Posterior cingulate gyrus (tissue), 11 donors: ENCODE results near the gene CD99L2.

Experiments used
- DNase-seq, 10 donors: peaks; one replicate each; pipeline versions ENCODE4 v3.0.0 to v3.0.0-alpha.2; 2020 to 2021; ENCODE audit warnings: mixed read lengths in 3 of 10
- intact Hi-C: fragments of 100-400 bp; cut with DNase I; formaldehyde crosslinking; loops from one replicate; pipeline ENCODE4 v1.15.1; 2023

Gene CD99L2

GRCh38 chrX:150768132-150768485 is 130.4 kb downstream of the CD99L2 start:
- intact Hi-C loops = no loop called here
- DNase-seq = no peak

DNA sequence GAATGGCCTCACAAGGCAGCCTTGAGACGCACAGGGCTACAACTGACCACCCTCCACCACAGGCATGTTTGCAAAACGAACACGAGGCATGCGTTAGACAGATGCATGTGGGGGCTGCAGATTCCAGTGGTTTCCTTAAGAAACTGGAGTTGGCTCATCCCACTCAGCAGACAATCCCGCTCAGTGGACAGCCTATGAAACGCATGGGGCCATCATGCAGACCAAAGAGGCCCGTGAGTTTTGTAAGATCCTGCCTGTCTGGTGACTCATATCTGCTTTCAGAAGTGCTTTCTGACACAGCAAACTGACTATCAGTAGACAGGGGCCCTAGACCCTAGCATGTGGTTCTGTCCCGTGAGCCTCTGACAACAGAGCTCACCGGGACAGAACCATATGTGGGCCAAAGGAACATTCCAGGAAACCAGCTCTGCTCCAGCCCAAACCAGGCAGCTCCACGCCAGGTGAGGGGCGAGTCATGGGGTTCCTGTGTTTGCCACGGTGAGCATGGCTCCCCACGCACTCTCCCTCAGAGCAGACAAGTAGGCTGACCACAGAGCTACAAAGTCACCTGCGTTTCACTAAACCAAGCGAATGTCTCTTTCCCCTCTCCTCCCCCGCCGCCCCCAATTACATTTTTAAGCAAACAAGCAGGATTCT is 130.9 kb downstream of the CD99L2 start:
- intact Hi-C loops = no loop called here
- DNase-seq = peak in 2 of 10 donors; percentile 57 to 61

DNA sequence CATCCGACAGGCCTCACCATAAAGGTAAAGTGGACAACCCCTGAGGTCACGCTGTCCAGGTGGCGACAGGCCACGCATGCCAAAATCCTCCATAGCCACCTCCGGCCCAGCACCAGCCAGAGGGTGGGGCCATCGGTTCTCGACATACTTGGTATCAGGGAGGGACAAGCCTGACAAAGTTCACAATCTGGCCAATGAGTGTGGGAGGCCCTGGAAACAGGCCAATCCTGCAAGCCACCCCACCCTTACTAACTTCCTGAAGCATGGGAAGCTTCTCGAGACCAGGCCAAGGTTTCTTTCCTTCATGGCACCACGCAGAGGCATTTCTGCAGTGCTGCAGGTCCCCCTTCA is 131.4 kb downstream of the CD99L2 start:
- intact Hi-C loops = no loop called here
- DNase-seq = no peak

DNA sequence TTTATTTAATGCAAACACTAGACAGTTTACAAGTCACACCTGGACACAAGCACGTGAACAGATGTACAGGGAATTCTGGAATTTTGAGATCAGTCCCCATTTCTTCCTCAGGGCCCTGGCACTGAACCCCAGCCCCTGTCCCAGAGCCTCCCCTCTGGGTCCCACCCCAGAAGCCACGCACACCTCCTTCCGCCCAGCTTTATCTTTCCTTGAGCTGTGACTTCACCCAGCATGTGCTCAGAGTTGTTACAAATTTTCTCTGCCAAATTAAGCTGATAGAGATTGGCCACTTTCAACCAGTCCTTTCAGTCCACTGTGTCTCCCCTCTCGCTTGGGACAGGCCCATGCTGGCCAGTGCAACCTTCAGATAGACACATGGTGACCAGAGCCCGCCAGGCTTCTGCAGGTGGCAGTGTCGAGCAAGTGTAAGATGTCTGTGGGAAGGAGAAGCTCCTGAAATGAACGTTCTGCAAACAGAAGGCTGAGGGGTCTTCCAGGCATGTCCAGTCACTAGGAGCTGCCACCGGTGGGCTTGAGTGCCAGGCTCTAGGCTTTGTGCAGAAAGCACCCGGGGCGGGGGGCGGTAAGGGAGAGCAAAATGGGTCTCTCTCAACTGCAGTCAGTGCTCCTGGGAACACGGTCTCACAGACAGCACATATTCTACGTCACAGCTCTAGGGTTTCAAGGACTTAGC is 132.0 kb downstream of the CD99L2 start:
- intact Hi-C loops = no loop called here
- DNase-seq = peak in 1 of 10 donors; percentile 42

- intact Hi-C loops = no loop called here
- DNase-seq = peak in 1 of 10 donors; percentile 72
These were observed 132.6 kb downstream of the CD99L2 start for GRCh38 chrX:150765782-150766350.

GRCh38 chrX:150765237-150765636 is 133.2 kb downstream of the CD99L2 start:
- peak in 1 of 10 donors; percentile 63 for DNase-seq
- intact Hi-C loops = no loop called here

DNA sequence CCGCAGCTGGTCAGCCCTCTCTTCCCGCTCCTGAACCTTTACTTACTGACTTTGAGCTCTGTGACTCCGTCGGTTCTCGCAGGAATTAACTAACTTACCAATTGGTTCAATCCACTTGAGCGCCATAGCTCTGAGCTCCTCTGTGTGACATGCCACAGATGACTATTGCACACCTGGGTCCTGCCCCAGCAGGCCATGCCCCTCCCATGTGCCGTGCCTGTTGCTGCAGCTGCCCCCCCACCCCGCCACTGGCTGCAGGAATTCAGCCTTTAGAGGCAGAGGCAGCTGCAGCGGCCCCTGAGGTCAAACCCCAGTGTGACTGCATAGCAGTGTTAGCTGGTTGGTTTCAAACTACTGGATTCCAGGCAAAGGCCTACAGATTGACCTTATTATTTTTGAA is 134.7 kb downstream of the CD99L2 start:
- DNase-seq = no peak
- intact Hi-C loops = no loop called here

GRCh38 chrX:150763303-150763797 is 135.1 kb downstream of the CD99L2 start:
- DNase-seq = no peak
- intact Hi-C loops = no loop called here

DNA sequence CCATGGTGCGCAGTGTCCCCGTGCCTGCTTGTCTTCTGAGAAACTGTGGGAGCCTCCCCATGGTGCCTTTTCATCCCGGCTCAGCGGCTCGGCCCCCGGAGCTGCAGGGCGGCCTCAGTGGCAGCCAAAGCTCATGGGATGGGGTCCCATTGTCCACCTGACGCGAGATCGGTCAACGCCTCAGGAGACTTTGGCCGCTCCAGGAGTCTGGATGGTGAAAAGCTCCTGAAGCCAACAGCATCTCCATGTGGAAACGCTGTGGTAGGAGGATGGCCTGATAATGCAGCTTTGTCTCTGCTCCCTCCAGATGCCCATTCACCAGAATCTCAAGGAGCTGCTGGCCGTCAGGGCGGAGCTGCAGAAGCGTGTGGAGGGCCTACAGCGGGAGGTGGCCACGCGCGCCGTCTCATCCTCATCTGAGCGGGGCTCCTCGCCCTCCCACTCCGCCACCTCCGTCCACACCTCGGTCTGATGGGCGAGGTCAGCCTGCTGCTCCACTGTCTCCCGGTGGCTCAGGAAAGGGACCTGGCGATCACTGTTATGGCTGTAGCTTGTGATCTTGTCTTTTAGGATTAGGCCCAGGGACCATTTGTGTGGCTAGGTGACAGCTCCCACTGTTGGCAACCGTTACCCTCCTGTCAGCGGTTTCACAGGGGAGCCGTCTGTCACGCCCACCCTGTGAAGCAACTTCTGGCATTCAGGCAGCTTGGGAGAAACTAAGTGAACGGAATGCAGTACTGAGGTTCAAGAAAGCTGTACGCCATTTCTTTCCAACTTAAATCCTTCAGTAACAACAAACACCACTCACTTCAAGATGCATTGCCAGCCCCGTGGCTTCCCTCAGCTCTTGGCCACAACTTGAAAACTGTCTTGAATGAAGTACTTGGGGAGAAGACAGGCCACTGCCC is 136.0 kb downstream of the CD99L2 start:
- intact Hi-C loops = no loop called here
- DNase-seq = no peak

- intact Hi-C loops = no loop called here
- DNase-seq = no peak
These were observed 136.7 kb downstream of the CD99L2 start for GRCh38 chrX:150761819-150762216.

GRCh38 chrX:150761176-150761818 is 137.2 kb downstream of the CD99L2 start:
- DNase-seq = no peak
- intact Hi-C loops = no loop called here

DNA sequence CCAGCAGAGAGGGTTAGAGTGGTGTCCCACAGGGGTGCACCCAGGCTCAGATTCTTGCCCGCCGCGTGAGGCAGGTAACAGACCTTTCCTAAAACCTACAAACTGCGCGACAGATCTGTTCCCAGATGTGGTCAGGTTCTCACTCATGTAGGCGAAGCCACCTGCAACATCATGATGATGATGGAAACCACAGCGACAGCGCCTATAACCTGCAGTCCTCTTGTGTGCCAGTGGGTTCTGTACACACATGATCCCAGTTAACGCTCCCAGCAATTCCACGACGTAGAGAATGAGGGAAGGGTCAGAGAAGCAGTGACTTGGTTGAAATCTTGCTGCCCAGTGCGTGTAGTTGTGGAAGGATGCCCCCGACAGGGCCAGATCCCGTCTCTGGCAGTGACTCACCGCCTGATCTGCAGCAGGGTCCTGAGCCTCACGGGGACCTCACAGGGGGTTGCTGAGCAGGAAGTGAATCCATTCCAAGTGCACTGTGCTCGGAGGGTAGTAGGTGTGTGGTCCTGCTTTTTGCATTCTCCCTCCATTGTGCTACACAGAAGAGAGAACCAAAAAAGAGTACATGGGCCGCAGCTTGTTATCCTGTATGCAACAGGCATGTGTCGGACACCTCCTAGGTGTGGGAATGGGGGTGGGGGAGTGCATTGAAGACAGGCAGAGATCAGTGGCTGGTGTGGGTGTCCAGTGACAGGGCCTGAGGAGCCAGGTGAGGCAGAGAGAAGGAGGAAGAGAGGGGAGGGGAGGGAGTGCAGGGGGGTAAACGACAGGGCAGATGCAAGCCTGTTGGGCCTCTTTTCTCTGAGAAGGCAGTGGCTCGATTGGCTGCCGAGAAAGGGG is 138.7 kb downstream of the CD99L2 start:
- intact Hi-C loops = no loop called here
- no peak for DNase-seq

DNA sequence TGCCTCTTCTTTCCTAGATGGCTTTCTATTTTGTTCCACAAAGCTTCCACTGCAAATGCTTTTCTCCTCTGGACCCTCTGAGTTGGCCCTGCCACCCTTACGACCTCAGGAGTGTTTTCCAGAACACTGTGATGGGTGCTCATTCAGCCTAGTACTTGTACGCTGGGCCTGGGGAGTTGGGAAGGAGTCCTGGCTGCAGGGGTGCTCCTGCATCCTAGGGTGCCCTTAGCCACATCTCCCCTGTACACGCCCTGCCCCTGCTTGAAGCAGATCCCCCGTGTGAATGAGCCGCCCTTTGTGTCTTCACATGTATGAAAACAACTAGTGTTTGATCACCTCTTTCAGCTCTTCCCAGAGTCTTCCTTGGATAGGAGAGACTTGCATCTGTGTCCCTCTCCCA is 141.1 kb downstream of the CD99L2 start:
- DNase-seq = no peak
- intact Hi-C loops = no loop called here

- intact Hi-C loops = no loop called here
- DNase-seq = no peak
These were observed 144.5 kb downstream of the CD99L2 start for GRCh38 chrX:150753968-150754367.

DNA sequence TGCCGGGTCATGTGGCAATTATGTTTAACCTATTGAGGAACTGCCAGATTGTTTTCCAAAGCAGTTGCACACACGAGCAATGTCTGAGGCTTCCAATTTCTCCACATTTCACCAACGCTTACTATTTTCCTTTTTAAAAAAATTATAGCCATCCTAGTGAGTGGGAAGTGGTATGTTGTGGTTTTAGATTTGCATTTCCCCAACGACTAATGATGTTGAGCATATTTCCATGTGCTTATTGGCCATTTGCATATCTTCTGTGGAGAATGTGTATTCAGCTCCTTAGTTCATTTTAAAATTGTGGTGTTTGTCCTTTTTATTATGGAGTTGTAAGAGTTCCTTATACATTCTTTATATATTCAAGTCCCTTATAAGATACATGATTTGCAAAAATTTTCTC is 145.1 kb downstream of the CD99L2 start:
- DNase-seq = no peak
- intact Hi-C loops = no loop called here

DNA sequence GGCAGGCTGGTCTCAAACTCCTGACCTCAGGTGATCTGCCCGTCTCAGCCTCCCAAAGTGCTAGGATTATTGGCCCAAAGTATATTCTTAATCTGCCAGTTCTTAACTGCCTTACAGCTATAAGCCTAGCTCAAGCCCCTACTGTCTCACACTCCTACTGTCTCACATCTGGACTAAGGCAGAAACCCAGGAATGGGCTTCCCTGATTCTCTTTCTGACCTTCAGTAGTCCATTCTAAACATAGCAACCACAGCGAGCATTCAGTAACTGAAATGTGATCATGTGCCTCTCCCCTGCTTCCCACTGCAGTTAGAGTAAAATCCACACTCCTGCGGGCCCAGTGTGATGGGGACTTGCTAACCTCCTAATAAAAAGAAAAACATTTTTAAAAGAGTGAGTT is 146.3 kb downstream of the CD99L2 start:
- intact Hi-C loops = no loop called here

DNA sequence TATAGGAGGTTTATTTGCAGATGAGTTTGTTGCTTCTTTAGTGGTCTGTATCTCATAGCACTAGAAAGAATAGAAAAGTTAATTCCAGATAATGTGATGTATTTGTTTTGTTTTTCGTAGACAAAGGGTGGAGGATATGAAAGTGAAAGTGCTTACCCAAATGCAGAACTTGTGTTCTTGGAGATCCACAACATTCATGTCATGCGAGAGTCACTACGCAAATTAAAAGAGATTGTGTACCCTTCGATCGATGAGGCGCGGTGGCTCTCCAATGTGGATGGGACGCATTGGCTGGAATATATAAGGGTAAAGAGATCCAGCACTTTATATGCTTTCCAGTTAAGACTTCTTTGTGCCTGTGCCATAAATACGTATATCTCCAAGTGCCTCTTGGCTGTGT is 162.0 kb downstream of the CD99L2 start:
- intact Hi-C loops = no loop called here
- no peak for DNase-seq

More for the DNA sequence above, 146.3 kb downstream of the CD99L2 start:
- no peak for DNase-seq

DNA sequence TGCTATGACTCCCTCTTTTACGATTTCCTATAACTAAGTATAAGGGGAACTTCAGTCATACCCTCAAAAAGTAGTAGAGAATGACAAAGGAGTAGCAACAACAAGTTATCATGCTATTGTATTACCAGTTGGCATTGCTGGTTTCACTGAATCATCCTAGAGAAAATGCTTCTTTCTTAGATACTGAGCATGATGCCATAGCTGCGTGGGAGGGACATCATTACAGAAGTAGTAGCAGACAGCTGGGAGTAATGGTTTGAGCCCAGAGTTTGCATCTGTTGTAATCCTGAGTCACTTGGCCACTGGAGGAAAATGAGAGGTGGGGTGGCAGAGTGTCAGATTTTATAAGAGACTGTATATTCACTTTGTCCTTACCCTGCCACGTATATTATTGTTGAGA is 166.7 kb downstream of the CD99L2 start:
- DNase-seq = peak in 2 of 10 donors; percentile 4 to 32
- intact Hi-C loops = no loop called here

- intact Hi-C loops = no loop called here
- no peak for DNase-seq
These were observed 167.7 kb downstream of the CD99L2 start for GRCh38 chrX:150730719-150731118.

GRCh38 chrX:150729956-150730355 is 168.5 kb downstream of the CD99L2 start:
- intact Hi-C loops = no loop called here
- no peak for DNase-seq
